NCI-H2196 treated with DMSO at 0.1 percent for 48 hours (cell line): ENCODE results near the gene CASP1.
"Not testable (repeated sequence)": the region's sequence is repeated elsewhere in the genome, so short reads cannot be mapped to it uniquely, and the experiment has no call there.

Source experiments
- DNase-seq: peaks from one replicate; lab custom pipeline; 2025; ENCODE audit not compliant: unreplicated experiment; lab: John Stamatoyannopoulos, UW

Gene CASP1

DNA sequence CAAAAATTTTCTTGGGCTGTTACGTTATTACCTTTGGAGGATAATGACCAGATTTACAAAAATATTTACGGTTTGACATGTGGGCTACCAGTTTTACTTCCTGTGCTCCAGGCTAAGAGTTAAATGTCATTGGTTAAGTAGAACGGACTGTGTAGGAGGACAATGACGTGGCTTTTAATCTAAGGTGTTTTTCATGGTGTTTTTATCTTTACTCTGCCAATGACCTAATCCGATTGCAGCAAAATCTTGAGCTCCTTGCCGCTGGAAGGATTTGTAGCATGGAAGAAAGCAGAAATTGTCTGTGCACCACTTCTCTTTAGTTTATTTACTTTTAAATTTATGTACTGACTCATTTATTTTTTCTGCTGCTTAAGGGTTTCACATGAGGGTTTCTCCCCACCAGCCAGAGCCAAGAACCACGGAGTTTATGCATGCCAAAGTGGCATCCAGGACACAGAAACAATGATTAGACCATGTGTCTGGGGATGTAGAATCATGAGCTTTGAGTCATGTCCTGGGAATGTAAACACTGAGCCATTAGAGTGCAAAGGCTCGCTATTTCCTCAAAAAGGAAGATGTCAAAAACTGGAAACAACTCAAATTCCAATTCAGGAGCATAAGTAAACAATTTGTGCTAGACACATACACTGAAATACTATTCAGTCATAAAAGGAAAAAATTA lies 12.1 kb upstream of the CASP1 start:
- no peak for DNase-seq

DNA sequence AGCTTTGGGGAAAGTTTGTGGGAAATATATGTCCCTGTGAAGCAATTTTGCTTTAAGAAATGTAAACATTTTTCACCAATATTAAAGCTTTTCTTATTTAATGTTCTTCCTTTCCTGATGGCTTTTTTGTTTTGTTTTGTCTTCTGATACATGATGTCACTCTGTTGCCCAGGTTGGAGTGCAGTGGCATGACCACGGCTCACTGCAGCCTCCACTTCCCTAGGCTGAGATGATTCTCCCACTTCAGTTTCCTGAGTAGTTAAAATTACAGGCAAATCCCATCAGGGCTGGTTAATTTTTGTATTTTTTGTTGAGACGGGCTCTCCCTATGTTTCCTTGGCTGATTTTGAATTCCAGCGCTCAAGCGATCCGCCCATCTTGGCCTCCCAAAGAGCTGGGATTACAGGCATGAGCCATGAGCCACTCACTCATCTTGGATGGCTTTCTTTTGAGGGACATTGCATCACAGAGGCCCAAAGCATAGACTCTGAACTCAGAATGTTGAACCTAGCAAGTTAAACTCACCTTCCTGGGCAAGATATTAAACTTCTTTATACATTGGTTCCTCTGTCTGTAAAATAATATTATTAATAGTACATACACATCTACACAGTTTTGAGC lies 10.8 kb upstream of the CASP1 start:
- no peak for DNase-seq

DNA sequence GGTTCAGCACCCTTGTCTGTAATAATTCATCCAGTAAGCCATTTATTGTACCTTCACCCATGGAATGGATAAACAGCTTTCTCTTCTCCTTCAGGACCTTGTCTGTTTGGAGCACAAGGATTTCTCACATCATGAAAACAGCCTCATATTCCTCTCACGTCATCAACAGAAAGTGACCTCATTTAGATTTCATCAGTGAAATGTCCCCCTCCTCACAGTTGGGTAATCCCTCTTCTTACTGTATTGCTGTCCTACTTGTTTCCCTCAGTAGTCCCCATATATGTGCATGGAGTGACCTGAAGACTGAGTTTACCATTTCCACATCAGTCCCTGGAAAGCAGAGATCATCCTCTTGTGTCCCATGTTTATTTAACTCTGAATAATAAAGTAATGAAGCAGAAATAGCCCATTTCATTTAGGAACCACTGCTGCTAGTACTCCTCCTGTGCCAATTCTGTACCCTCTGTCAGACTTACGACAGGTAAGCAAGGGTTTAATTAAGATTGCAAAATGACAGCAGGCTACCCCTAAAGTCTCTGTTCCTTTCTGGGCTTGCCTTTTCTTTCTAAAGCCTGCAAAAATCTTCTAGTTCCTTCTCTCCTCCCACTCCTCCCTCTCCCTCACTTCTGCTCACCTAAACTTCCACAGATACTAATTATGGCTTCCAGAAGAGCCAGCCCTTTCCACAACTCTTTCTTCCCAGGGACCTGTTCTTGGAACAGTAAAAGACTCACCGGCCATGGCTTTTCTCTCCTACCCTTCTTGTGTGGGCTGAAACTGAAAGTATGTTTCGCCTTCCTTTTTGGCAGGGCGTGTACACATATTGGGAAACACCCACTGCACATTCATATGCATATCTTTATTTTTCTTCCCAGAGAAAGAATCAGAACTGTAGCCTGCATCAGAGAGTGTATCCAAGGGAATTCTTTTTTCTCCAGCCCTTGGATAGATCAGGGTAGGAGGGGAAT lies 9.9 kb upstream of the CASP1 start, which contains the start of gene CARD16:
TSS of gene CARD16 (minus strand) at position 779 of the 968 bp plus-strand sequence. CDS start at position 741, 38 bp downstream.
- not testable (repeated sequence) for DNase-seq

DNA sequence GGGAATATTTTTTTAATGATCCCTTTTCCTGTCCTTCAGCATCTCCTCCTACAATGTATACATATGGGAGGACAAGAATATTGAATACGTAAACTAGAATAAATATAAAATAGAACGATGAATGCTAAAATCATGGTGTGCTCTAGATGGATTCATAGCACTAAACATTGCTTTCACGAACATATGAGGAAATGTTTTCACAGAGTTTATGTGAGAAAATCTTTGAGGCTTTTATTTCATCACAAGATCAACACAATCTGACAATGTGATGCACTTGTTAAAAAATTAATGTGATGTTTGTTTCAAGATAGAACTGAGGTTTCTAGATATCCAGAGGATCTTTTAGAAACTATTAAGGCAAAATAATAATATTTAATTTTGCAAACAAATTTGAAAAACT lies 7.2 kb upstream of the CASP1 start:
- DNase-seq = no peak

DNA sequence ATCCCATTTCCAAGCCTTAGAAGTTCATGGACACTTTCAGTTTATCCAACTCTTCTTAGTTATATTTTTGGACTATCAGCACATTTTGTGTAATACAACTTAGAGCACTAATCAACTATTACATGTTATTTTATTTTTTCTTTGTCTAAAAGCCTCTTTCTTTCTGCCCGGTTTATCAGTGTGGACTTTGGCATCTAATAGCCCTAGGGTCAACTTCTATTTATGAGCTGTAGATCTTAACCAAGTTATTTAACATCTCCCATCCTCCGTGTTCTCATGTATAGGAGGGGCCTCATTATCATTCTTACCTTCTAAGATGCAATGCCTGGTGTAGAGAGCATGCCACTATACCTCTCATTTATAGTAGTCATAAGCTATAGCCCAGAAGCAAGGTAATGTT lies 5.8 kb upstream of the CASP1 start:
- DNase-seq = no peak

DNA sequence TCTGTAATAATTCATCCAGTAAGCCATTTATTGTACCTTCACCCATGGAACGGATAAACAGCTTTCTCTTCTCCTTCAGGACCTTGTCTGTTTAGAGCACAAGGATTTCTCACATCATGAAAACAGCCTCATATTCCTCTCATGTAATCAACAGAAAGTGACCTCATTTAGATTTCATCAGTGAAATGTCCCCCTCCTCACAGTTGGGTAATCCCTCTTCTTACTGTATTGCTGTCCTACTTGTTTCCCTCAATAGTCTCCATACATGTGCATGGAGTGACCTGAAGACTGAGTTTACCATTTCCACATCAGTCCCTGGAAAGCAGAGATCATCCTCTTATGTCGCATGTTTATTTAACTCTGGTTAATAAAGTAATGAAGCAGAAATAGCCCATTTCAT lies 556 bp downstream of the CASP1 start:
- not testable (repeated sequence) for DNase-seq

DNA sequence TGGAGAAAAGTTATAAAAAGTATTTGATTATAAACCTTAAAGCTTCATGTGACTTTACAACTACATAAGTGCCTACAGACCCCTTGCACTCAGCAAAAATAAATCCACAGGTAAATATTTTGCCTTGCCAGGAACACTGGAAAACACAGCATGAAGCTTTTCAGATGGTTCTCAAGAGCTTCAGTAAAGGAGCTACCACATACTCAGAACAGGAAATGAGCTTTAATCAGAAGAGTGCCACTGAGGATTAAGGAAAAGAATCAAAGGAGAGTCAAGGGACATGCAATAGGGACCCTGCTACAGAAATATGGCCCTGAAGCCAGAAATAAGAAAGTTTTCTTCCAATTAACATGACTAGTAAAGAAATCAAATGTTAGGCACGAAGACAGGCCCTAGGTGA lies 1.2 kb downstream of the CASP1 start:
- no peak for DNase-seq

DNA sequence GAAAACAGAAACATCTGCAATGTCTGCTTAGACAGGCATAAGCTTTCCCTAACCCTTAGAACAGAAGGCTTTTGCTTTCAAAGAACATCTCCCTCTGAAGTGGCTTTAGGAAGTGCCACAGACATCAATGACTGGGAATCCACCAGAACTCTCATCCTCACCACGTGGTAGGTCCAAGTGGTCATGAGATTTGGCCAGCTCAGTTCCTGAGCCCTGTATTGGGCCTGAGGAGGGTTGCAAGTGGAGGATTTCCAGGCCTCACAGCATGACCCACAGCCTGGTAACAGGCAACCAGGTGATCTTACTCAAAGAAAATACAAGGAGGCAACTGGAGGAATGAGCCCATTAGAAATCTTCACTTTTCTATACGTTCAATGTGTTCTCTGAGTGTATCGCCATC lies 1.6 kb downstream of the CASP1 start:
- DNase-seq = no peak

DNA sequence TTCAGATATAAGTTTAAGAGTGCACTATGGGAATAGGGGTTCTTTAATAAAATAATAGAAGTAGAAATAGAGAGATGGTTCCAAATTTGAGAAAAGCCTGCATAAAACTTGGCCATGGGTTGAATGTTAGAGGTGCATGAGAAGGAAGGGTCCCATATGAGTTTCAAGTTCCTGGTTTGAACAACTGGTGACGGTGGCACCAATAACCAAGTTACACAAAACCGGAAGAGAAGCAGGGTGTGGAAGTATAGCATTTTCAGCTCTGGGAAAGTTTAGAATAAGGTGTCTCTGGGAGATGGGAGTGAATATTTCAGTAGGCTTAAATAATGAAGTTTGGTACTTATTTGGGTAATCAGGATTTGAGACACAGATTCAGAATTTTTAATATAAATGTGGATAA lies 2.4 kb downstream of the CASP1 start:
- DNase-seq = no peak

DNA sequence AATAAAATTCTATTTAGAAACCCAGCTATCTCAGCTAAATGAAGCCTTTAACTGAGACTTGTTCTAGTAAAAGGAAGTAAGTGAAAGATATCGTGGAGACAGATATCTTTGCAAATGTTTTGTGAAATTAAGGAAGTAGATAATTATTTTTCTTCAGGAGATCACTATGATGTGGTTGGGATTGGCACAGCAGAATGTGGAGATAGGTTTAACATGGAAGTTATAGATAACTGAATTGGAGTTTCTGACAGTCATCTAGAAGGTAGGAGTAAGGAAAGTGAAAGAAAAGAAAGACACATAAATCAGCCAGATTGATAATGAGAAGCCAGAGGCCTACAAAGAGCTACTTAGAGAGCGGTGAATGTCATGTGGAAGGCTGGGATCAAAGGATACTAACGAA lies 7.3 kb downstream of the CASP1 start:
- DNase-seq = no peak

DNA sequence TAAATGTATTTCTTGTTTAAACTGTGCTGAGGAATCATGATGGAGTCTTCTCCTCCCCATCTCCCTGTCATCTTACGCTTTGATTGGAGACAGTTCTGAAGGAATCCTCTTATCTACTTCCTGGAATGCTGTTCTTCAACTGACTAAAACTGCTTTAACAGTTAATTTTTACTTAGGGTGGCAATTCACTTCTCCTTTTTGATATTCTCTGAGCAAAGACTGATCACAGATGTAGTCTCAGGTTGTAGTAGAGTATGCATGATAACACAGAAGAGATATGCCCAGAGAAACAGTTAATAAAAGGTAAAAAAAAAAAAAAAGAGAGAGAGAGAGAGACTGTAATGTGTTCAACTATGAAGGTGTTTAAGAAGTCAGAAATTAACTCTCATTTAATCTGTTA lies 10.6 kb downstream of the CASP1 start:
- no peak for DNase-seq

DNA sequence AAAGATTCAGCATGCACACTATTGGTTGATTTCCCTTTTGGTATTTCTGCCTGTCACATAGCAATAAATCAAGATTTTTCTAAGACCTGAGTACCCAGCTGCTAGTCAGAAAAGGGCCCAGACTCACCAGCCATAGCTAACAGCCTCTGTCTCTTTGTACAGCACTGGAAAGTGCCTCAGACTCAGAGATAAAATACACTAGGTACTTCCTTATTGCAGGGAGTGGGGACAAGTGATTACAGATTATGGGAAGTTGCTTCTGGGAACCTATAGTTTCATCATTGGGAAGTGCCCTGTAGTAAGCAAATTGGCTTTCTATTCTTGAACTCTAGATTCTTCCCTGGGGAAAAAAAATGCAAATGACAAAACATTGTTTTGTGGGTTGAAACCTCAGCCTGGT lies 11.9 kb downstream of the CASP1 start, which contains the start of gene CASP5:
TSS of gene CASP5 (minus strand) at position 166 of the 400 bp plus-strand sequence. CDS start at position 134, 32 bp downstream.
- DNase-seq = no peak

DNA sequence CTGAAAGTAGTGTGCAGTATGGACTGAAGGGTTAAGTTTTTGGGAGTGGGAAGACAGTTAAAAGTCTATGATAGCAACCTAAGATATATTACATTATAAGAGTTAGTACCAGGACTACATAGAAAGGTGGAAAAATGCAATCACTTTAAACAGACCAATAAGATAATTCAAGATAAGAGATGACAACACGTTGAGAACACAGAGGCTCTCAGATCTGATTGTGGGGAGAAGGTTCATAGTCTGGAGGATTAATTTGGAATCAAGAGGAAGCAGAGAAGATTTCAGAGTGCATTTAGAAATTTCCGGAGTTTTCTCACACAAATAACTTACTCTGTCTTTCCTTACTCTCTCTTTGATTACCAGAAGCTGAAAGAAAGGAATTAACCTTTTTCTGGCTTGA lies 12.4 kb downstream of the CASP1 start:
- DNase-seq = no peak

DNA sequence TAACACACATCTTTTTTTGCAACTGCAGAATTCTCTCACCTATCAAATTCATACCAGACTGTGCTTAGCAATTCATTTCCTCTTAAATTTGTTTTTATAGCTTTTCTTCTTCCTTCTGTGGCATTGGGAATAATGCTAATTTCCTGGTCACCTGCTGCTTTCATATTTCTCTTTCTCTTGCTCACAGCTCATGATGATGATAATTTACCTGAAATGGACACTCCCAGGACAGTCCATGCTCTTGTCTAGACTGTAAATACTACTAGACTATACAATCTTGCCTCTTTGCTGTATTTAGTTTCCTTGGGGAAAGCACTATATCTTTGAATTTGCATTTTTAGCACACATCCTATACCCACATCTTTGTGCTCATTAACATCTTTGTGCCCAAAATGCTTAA lies 27.5 kb downstream of the CASP1 start:
- no peak for DNase-seq

DNA sequence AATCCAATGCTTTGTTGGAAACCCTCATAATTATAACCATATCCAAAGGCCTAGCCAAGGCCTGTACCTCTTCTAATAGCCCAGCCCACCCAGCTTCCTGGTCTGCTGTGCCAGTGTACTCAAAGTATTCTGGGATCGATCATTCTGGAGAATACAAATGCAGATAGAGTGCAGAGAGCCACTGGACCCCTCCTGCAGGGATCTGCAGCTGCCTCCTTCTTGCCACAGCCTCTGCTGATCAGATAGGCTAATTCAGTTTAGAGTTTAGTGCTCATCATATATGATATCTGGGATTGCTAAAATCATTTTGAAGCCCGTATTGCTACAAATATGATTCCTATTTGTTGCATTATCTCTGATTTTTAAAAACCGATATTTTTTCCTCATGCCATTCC lies 29.5 kb downstream of the CASP1 start:
- DNase-seq = no peak

DNA sequence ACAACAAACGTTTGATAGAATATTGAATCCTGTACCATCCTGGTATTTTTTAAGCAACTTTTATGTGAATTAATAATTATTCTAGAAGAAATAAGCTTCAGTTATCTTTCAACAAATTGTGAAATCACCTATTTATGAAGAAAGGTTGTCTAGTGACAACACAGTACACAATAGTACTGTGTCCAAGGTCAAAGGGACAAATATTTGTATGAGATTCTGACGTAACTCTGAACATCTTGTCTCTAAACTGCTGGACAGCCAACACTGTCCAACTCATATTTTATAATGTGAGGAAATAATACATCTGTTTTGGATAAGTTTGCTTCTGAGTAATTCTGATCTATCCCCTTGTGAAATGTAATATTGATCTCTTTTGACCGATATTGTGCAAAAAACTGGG lies 30.9 kb downstream of the CASP1 start:
- no peak for DNase-seq

DNA sequence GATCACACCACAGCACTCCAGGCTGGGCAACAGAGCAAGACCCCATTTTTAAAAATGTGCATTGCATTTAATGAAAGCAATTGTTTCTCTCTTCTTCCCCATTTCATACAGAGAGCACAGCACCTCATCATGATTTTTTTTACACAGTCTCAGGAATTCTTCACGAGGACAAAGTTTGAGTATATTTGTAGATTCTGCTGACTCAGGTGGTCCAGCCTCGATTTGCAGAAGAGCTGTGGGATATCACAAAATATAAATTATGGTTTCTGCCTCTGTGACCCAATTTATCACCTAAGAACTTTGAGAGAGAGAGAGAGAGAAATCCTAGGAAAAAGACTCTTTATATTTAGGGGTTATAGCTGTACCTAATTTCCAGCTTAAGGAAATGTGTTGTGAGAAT lies 31.8 kb downstream of the CASP1 start:
- no peak for DNase-seq

DNA sequence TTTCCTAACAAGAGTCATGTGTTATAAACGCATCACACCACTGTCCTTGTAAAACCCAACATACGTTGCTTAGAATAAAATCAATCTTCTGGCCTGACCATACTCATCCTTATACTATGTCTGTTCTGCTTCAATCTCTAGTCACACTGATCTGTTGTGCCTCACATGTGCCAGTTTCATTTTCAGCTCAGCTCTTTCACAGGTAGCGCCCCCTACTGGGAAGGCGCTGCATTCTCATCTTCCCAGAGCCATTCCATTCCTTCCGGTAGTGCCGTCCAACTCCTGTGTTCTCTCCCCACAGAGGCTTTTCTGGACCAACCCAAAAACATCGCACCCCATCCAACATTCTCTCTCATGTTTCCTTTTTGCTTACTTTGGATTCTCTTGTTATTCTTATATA lies 34.1 kb downstream of the CASP1 start:
- DNase-seq = no peak

DNA sequence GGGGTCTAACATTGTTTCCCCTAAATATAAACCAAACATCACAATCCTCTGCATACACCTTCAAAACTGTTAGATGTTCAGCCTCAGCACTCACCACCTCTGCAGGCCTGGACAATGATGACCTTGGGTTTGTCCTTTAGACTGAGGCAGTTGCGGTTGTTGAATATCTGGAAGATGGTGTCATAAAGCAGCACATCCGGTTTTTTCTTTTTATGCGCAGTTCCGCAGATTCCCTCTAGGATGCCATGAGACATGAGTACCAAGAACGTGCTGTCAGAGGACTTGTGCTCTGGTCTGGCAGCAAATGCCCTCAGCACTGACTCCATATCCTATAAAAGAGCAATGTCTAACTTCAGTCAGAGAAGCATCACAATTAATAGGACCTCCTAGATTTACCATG lies 34.8 kb downstream of the CASP1 start:
- no peak for DNase-seq

DNA sequence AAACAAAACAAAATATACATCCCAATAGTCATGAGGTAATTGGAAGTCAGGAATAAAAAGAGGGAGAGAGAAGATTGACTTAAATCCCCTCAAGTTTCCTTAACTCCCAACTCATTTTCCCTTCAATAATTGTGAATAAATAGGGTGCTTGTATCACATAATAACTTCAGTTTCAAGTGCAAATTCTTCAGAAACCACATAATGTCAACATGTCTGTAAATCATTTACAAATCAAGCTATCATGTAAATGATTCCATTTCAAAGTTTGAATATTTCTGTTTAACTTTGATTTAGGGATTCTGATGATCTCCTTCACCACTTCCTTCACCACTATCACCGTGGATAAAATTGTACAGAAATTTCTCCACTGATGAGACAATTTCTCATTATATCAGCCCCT lies 35.2 kb downstream of the CASP1 start:
- no peak for DNase-seq

DNA sequence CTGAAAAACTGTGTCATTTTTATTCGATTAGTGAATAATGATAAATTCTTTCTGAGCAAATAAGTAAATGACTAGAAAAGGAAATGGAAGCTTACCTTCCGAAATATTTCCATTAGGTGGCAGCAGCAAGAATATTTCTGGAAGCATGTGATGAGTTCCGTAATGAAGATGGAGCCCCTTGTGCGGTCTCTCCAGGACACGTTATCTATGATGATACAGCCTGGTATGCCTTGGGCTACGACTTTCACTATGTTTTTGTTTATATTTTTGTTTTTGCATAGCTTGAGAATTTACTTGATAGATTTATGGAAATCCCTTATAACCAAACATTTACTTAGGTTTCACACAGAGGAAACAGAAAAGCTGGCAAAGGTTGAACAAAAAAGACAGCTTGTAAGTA lies 37.7 kb downstream of the CASP1 start:
- DNase-seq = no peak

DNA sequence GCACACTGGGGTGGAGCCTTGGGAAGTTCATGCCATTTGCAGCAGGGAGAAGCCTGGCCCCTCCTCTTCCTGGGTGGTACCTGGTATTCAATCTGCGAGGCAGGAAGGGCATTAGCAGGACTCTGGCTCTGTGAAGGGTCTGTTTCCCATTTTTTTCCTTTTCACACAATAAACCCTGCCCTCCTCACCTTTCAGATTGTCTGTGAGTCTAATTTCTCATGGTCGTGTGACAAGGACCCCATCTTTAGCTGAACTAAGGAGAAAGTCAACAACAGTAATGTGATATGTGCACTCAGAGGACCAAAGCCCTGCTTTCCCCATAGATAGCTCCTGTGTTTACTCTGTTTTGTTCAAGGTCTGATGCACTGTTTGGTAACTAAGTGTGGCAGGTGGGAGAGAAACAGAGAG lies 39.9 kb downstream of the CASP1 start:
- DNase-seq = no peak
